ENCODE results near the gene NRXN3. TPM values are rescaled to one million over a fixed set of nuclear protein-coding genes. Genes with fewer than 3 reads are reported as not detected.

The NRXN3 gene
- polyA plus RNA-seq, 1 of the 3 experiments (the other 2 are of a cell fraction) = 1.6 TPM

GRCh38 chr14:78346747-78347146 is 176.6 kb downstream of the NRXN3 start (continued):
- no peak for TF ChIP-seq EZH2phosphoT487 (IDR thresholded peaks at IDR 0.05; ENCODE audit: borderline replicate concordance, low read depth)
- no peak for TF ChIP-seq TCF12 (IDR thresholded peaks at IDR 0.05)

- no peaks in the 10 kb centered on the region for H3K9me3 ChIP-seq
- no peak overlapping the region for H2AFZ ChIP-seq (ENCODE audit: low read depth)
- no peaks in the 10 kb centered on the region for H3K4me1 ChIP-seq (ENCODE audit: control insufficient read depth in 1 of 2, insufficient read depth in 2 of 2, low read depth in 1 of 2, low read length in 1 of 2)
- no peaks in the 10 kb centered on the region for H3K79me2 ChIP-seq (ENCODE audit: insufficient read depth)
- H4K20me1 ChIP-seq (ENCODE audit: insufficient read depth) = no peaks in the 10 kb centered on the region
- H3K4me3 ChIP-seq (ENCODE audit: low read depth in 2 of 2, low read length in 1 of 2) = no peak overlapping the region
- H3K9me2 ChIP-seq = no peaks in the 10 kb centered on the region
- H3K27ac ChIP-seq (ENCODE audit: low read depth in 2 of 2, low read length in 1 of 2) = no peak overlapping the region
- ChIA-PET CTCF (no interaction called here), POLR2A (no interaction called here)
- no peak overlapping the region for H3K4me2 ChIP-seq
- no peak overlapping the region for H3K9ac ChIP-seq
- 12% methylated on average over 3 of the region's 3 CpGs for WGBS (ENCODE audit: low lambda C conversion rate)
- no peaks in the 10 kb centered on the region for H3F3A ChIP-seq (replicated peaks; ENCODE audit: insufficient read depth)
- no peaks in the 10 kb centered on the region for H3K27me3 ChIP-seq (ENCODE audit: insufficient read depth)
- DNase-seq = no peak
- no peaks in the 10 kb centered on the region for H3K36me3 ChIP-seq (replicated peaks in 1 of 2; ENCODE audit: control insufficient read depth in 1 of 2, insufficient read depth in 2 of 2, low read length in 1 of 2)
- no peak for TF ChIP-seq MXI1 (IDR thresholded peaks at IDR 0.05; ENCODE audit: low read depth, low read length)
- TF ChIP-seq NRF1 (IDR thresholded peaks at IDR 0.05; ENCODE audit: low read depth, low read length) = no peak
- no peak for TF ChIP-seq ELF1 (IDR thresholded peaks at IDR 0.05)
- no peak for TF ChIP-seq MEF2A (IDR thresholded peaks at IDR 0.05; ENCODE audit: borderline replicate concordance, low read depth)
- TF ChIP-seq TAF1 (IDR thresholded peaks at IDR 0.05; ENCODE audit: borderline replicate concordance, low read depth, low read length) = no peak
- no peak for TF ChIP-seq TEAD4 (IDR thresholded peaks at IDR 0.05; ENCODE audit: borderline replicate concordance, insufficient read depth)
- TF ChIP-seq USF1 (IDR thresholded peaks at IDR 0.05; ENCODE audit: borderline replicate concordance, low read depth) = no peak
These were observed 184.9 kb downstream of the NRXN3 start for GRCh38 chr14:78355109-78355508.

GRCh38 chr14:78356391-78356790 is 186.2 kb downstream of the NRXN3 start:
- Histone ChIP-seq H4K20me1 (ENCODE audit: insufficient read depth) (no peaks in the 10 kb centered on the region), H3K27me3 (ENCODE audit: insufficient read depth) (no peaks in the 10 kb centered on the region), H3K9me2 (no peaks in the 10 kb centered on the region), H3K9me3 (no peaks in the 10 kb centered on the region), H3K36me3 (replicated peaks in 1 of 2; ENCODE audit: control insufficient read depth in 1 of 2, insufficient read depth in 2 of 2, low read length in 1 of 2) (no peaks in the 10 kb centered on the region), H3K27ac (ENCODE audit: low read depth in 2 of 2, low read length in 1 of 2) (no peak overlapping the region), H3K9ac (no peak overlapping the region), H3K4me1 (ENCODE audit: control insufficient read depth in 1 of 2, insufficient read depth in 2 of 2, low read depth in 1 of 2, low read length in 1 of 2) (no peaks in the 10 kb centered on the region), H3K4me3 (ENCODE audit: low read depth in 2 of 2, low read length in 1 of 2) (no peak overlapping the region), H3F3A (replicated peaks; ENCODE audit: insufficient read depth) (no peaks in the 10 kb centered on the region), H3K4me2 (no peak overlapping the region), H3K79me2 (ENCODE audit: insufficient read depth) (no peaks in the 10 kb centered on the region), H2AFZ (ENCODE audit: low read depth) (no peak overlapping the region)
- CTCF ChIA-PET = no interaction called here
- TF ChIP-seq GATA2 (CRISPR knock-in tag; IDR thresholded peaks at IDR 0.05) (no peak), RFX5 (IDR thresholded peaks at IDR 0.05; ENCODE audit: low read length) (no peak), FOSL2 (IDR thresholded peaks at IDR 0.05; ENCODE audit: borderline replicate concordance, low read depth) (no peak), ELF1 (IDR thresholded peaks at IDR 0.05) (no peak), TEAD4 (IDR thresholded peaks at IDR 0.05; ENCODE audit: borderline replicate concordance, insufficient read depth) (no peak), JUND (IDR thresholded peaks at IDR 0.05) (no peak), EP300 (IDR thresholded peaks at IDR 0.05; ENCODE audit: borderline replicate concordance in 1 of 2, low read depth in 1 of 2, low read length in 1 of 2) (no peak), SMC3 (IDR thresholded peaks at IDR 0.05; ENCODE audit: low read depth, low read length) (no peak), TAF1 (IDR thresholded peaks at IDR 0.05; ENCODE audit: borderline replicate concordance, low read depth, low read length) (no peak), POLR2AphosphoS5 (IDR thresholded peaks at IDR 0.05; ENCODE audit: low read depth, low read length) (no peak), YY1 (IDR thresholded peaks at IDR 0.05; ENCODE audit: low read depth) (no peak), MAX (IDR thresholded peaks at IDR 0.05; ENCODE audit: low read depth) (no peak), GABPA (IDR thresholded peaks at IDR 0.05; ENCODE audit: low read depth) (no peak), USF2 (IDR thresholded peaks at IDR 0.05; ENCODE audit: borderline replicate concordance, low read depth, low read length) (no peak)
- DNase-seq = no peak
- POLR2A ChIA-PET = no interaction called here
- WGBS (ENCODE audit: low lambda C conversion rate) = 10% methylated on average over 3 of the region's 3 CpGs

Measured in SK-N-SH (cell line).